BE2C (cell line): Measurements from ENCODE around the gene ATG4A.

Experiments
- DNase-seq: peaks from one replicate; pipeline ENCODE4 v3.0.0-alpha.2; 2020
- H3K27me3 ChIP-seq: fragments of 250-450 bp; sonication (Bioruptor Pico); 2 replicates; pipeline ENCODE4 v1.5.1; 2020; ENCODE audit warnings: mild to moderate bottlenecking
- H3K36me3 ChIP-seq: fragments of 250-450 bp; sonication (Bioruptor Pico); 2 replicates; pipeline ENCODE4 v1.5.1; 2020; ENCODE audit warnings: mild to moderate bottlenecking
- H3K4me1 ChIP-seq: fragments of 250-450 bp; sonication (Bioruptor Pico); 2 replicates; pipeline ENCODE4 v1.5.1; 2020
- H3K4me3 ChIP-seq: 2 replicates; pipeline ENCODE4 v1.5.1; 2011; ENCODE audit warnings: low read depth, low read length
- H3K9me3 ChIP-seq: fragments of 250-450 bp; sonication (Bioruptor Pico); 2 replicates; pipeline ENCODE4 v1.5.1; 2020
- CTCF ChIP-seq: IDR thresholded peaks from 2 replicates; pipeline ENCODE4 v1.5.1; 2012; ENCODE audit warnings: mild to moderate bottlenecking, low read depth, low read length

Gene ATG4A

GRCh38 chrX:108134724-108135123 is 43.1 kb downstream of the ATG4A start:
- no peak; the same call in 1 of the 2 replicates for TF ChIP-seq CTCF
- DNase-seq: no peak
- no peaks in the 10 kb centered on the region for H3K27me3 ChIP-seq

GRCh38 chrX:108138814-108139702 is 47.5 kb downstream of the ATG4A start:
- H3K4me1 ChIP-seq: no peaks in the 10 kb centered on the region
- TF ChIP-seq CTCF: peak; percentile 44
- H3K9me3 ChIP-seq: no peaks in the 10 kb centered on the region
- no peaks in the 10 kb centered on the region for H3K36me3 ChIP-seq
- no peaks in the 10 kb centered on the region for H3K27me3 ChIP-seq
- H3K4me3 ChIP-seq: no peak overlapping the region
- no peak for DNase-seq

More at GRCh38 chrX:108134724-108135123, 43.1 kb downstream of the ATG4A start:
- H3K4me3 ChIP-seq: no peak overlapping the region
- no peaks in the 10 kb centered on the region for H3K36me3 ChIP-seq
- no peaks in the 10 kb centered on the region for H3K4me1 ChIP-seq
- no peaks in the 10 kb centered on the region for H3K9me3 ChIP-seq

- Histone ChIP-seq H3K36me3 (no peaks in the 10 kb centered on the region), H3K4me1 (no peaks in the 10 kb centered on the region), H3K4me3 (no peak overlapping the region), H3K27me3 (no peaks in the 10 kb centered on the region), H3K9me3 (no peaks in the 10 kb centered on the region)
- no peak for TF ChIP-seq CTCF
- DNase-seq: no peak
Observed at GRCh38 chrX:108148524-108148923, 56.9 kb downstream of the ATG4A start.

- no peaks in the 10 kb centered on the region for H3K36me3 ChIP-seq
- TF ChIP-seq CTCF: no peak
- H3K27me3 ChIP-seq: no peaks in the 10 kb centered on the region
- H3K4me3 ChIP-seq: no peak overlapping the region
- no peaks in the 10 kb centered on the region for H3K4me1 ChIP-seq
- no peaks in the 10 kb centered on the region for H3K9me3 ChIP-seq
- DNase-seq: no peak
Observed at GRCh38 chrX:108156082-108156481, 64.5 kb downstream of the ATG4A start.

GRCh38 chrX:108156934-108157466 is 65.4 kb downstream of the ATG4A start:
- H3K9me3 ChIP-seq: no peaks in the 10 kb centered on the region
- no peaks in the 10 kb centered on the region for H3K36me3 ChIP-seq
- TF ChIP-seq CTCF: no peak
- DNase-seq: no peak
- H3K4me3 ChIP-seq: no peak overlapping the region
- H3K27me3 ChIP-seq: no peaks in the 10 kb centered on the region
- H3K4me1 ChIP-seq: no peaks in the 10 kb centered on the region

GRCh38 chrX:108157628-108158027 is 66.0 kb downstream of the ATG4A start:
- DNase-seq: no peak
- H3K4me3 ChIP-seq: no peak overlapping the region
- no peaks in the 10 kb centered on the region for H3K4me1 ChIP-seq
- no peaks in the 10 kb centered on the region for H3K27me3 ChIP-seq
- H3K36me3 ChIP-seq: no peaks in the 10 kb centered on the region
- H3K9me3 ChIP-seq: no peaks in the 10 kb centered on the region
- TF ChIP-seq CTCF: no peak
